HepG2 (cell line): ENCODE results near the gene CLEC19A.

Experiments used
- GABPA ChIP-seq, 2 experiments: IDR thresholded peaks; 2 replicates each; pipeline ENCODE4 v1.6.1; 2011 to 2016; ENCODE audit warnings: low read depth in 2 of 2, low read length in 1 of 2, missing biosample characterization in 1 of 2, missing genetic modification characterization in 1 of 2
- POLR2A ChIP-seq, 2 experiments: IDR thresholded peaks; 2 replicates each; pipeline ENCODE4 v1.6.1; 2011; ENCODE audit warnings: low read depth in 2 of 2, low read length in 2 of 2, mild to moderate bottlenecking in 1 of 2, moderate library complexity in 1 of 2; ENCODE audit not compliant: insufficient read depth in 1 of 2
- RFX5 ChIP-seq: IDR thresholded peaks from 2 replicates; pipeline ENCODE4 v1.6.1; 2011; ENCODE audit warnings: low read depth, low read length, improper control_type of control experiment
- SNRNP70 ChIP-seq: fragments of 200-400 bp; formaldehyde crosslinking; IDR thresholded peaks from 2 replicates; pipeline ENCODE4 v1.6.1; 2017; ENCODE audit warnings: mild to moderate bottlenecking, low read depth, low read length, moderate library complexity
- TSC22D2 ChIP-seq: sonication (generic); formaldehyde crosslinking; IDR thresholded peaks from 2 replicates; pipeline ENCODE4 v1.5.1; 2020; ENCODE audit warnings: missing genetic modification reagents, mild to moderate bottlenecking, borderline replicate concordance
- ZBTB25 ChIP-seq: IDR thresholded peaks from 2 replicates; pipeline ENCODE4 v1.6.1; 2018; ENCODE audit warnings: missing genetic modification reagents
- ZNF30 ChIP-seq: sonication (generic); formaldehyde crosslinking; IDR thresholded peaks from 2 replicates; pipeline ENCODE4 v1.5.0; 2020; ENCODE audit warnings: mild to moderate bottlenecking, missing genetic modification reagents
- TF ChIP-seq, protein P1 (sequence below), 2 experiments: IDR thresholded peaks; 2 replicates each; pipeline ENCODE4 v1.6.1; 2011 to 2012; ENCODE audit warnings: low read length in 2 of 2, borderline replicate concordance in 1 of 2, low read depth in 1 of 2, mild to moderate bottlenecking in 1 of 2, moderate library complexity in 1 of 2
- TF ChIP-seq, protein P2 (sequence below): sonication (generic); formaldehyde crosslinking; conservative IDR thresholded peaks from 2 replicates; pipeline ENCODE4 v1.4.0; 2020; ENCODE audit warnings: missing genetic modification reagents

DNA sequence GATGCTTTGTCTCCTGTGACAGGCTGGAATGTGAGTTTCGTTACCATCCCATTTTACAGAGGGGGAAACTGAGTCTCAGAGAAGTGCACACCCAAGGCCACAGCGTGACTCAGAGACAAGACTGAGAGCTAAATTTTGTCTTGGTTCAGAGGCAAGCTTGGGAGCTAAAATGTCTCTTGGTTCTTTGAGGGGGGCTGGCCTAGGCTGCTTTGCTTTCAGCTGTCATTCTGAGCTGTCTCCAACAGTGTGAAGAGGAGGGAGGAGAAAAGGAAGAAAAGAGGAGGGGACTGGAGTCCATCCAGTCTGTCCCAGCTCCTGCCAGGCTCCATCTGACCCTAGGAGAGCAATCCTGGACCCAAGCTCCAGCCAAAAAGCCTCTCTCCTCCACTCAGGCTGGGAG lies at the start of gene CLEC19A:
- TF ChIP-seq ZNF30 (CRISPR knock-in tag) (no peak), POLR2A (IDR thresholded peaks at IDR 0.05; ENCODE audit: insufficient read depth in 1 of 2, low read depth in 2 of 2, low read length in 2 of 2) (no peak), ZBTB25 (CRISPR knock-in tag) (no peak), TSC22D2 (CRISPR knock-in tag) (no peak), SNRNP70 (no peak), GABPA (IDR thresholded peaks at IDR 0.05; ENCODE audit: low read depth, low read length) (no peak), GABPA (CRISPR knock-in tag; IDR thresholded peaks at IDR 0.05; ENCODE audit: low read depth) (no peak), RFX5 (no peak)
- TF ChIP-seq, protein P1, sequence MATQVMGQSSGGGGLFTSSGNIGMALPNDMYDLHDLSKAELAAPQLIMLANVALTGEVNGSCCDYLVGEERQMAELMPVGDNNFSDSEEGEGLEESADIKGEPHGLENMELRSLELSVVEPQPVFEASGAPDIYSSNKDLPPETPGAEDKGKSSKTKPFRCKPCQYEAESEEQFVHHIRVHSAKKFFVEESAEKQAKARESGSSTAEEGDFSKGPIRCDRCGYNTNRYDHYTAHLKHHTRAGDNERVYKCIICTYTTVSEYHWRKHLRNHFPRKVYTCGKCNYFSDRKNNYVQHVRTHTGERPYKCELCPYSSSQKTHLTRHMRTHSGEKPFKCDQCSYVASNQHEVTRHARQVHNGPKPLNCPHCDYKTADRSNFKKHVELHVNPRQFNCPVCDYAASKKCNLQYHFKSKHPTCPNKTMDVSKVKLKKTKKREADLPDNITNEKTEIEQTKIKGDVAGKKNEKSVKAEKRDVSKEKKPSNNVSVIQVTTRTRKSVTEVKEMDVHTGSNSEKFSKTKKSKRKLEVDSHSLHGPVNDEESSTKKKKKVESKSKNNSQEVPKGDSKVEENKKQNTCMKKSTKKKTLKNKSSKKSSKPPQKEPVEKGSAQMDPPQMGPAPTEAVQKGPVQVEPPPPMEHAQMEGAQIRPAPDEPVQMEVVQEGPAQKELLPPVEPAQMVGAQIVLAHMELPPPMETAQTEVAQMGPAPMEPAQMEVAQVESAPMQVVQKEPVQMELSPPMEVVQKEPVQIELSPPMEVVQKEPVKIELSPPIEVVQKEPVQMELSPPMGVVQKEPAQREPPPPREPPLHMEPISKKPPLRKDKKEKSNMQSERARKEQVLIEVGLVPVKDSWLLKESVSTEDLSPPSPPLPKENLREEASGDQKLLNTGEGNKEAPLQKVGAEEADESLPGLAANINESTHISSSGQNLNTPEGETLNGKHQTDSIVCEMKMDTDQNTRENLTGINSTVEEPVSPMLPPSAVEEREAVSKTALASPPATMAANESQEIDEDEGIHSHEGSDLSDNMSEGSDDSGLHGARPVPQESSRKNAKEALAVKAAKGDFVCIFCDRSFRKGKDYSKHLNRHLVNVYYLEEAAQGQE (IDR thresholded peaks at IDR 0.05; ENCODE audit: borderline replicate concordance in 1 of 2, low read depth in 1 of 2, low read length in 2 of 2) = no peak
- TF ChIP-seq, protein P2, sequence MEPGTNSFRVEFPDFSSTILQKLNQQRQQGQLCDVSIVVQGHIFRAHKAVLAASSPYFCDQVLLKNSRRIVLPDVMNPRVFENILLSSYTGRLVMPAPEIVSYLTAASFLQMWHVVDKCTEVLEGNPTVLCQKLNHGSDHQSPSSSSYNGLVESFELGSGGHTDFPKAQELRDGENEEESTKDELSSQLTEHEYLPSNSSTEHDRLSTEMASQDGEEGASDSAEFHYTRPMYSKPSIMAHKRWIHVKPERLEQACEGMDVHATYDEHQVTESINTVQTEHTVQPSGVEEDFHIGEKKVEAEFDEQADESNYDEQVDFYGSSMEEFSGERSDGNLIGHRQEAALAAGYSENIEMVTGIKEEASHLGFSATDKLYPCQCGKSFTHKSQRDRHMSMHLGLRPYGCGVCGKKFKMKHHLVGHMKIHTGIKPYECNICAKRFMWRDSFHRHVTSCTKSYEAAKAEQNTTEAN (CRISPR knock-in tag) = no peak
